SK-N-SH (cell line): ENCODE data around the gene ZDHHC14. TPM values are rescaled to one million over a fixed set of nuclear protein-coding genes. Genes with fewer than 3 reads are reported as not detected.
A peak's percentile ranks its signal among the peaks of the same experiment; 100 is the strongest.

Experiments used
- CTCF ChIA-PET: fragments of 300-600, 350-600 bp; formaldehyde crosslinking; extraction: SDS; loops from one replicate; lab custom pipeline; 2021; lab: Yijun Ruan, JAX
- POLR2A ChIA-PET: fragments of 350-600 bp; sonication (Branson Sonifier 250); formaldehyde crosslinking; extraction: SDS; loops from one replicate; lab custom pipeline; 2020; ENCODE audit warnings: antibody characterized with exemption, inconsistent platforms; lab: Yijun Ruan, JAX
- DNase-seq: peaks from one replicate; pipeline ENCODE4 v3.0.0; 2012
- H2AFZ ChIP-seq: fragments of 200-600 bp; sonication (generic); 2 replicates; pipeline ENCODE4 v1.8.1; 2016; ENCODE audit warnings: antibody characterized with exemption, mild to moderate bottlenecking, low read depth
- H3F3A ChIP-seq: fragments of 200-600 bp; sonication (generic); replicated peaks from 2 replicates; pipeline ENCODE3; 2016; ENCODE audit warnings: antibody characterized with exemption, mild to moderate bottlenecking; ENCODE audit not compliant: insufficient read depth
- H3K27ac ChIP-seq, 2 experiments: fragments of 200-500 bp in 1 of 2; fragments of 200-600 bp in 1 of 2; sonication (Bioruptor generic) in 1 of 2; sonication (generic), shearing (Covaris generic) in 1 of 2; 2 replicates each; pipeline versions ENCODE4 v1.5.1 to v1.6.1; 2014 to 2016; ENCODE audit warnings: low read depth in 2 of 2, inconsistent platforms in 1 of 2, low read length in 1 of 2, mild to moderate bottlenecking in 1 of 2, mixed read lengths in 1 of 2
- H3K27me3 ChIP-seq: fragments of 200-600 bp; sonication (generic), shearing (Covaris generic); 2 replicates; pipeline ENCODE4 v1.6.1; 2016; ENCODE audit warnings: mixed run types; ENCODE audit not compliant: insufficient read depth
- H3K36me3 ChIP-seq, 2 experiments: fragments of 200-500 bp in 1 of 2; fragments of 200-600 bp in 1 of 2; sonication (Bioruptor generic) in 1 of 2; sonication (generic) in 1 of 2; replicated peaks in 1 of 2; 2 replicates each; pipeline versions ENCODE3 to v1.5.1; 2014 to 2016; ENCODE audit warnings: low read length in 1 of 2, mild to moderate bottlenecking in 1 of 2; ENCODE audit not compliant: insufficient read depth in 2 of 2, control insufficient read depth in 1 of 2
- H3K4me1 ChIP-seq, 2 experiments: fragments of 200-500 bp in 1 of 2; fragments of 200-600 bp in 1 of 2; sonication (Bioruptor generic) in 1 of 2; sonication (generic), shearing (Covaris generic) in 1 of 2; 2 replicates each; pipeline versions ENCODE4 v1.5.1 to v1.6.1; 2014 to 2016; ENCODE audit warnings: low read depth in 1 of 2, low read length in 1 of 2, mixed run types in 1 of 2; ENCODE audit not compliant: insufficient read depth in 2 of 2, control insufficient read depth in 1 of 2
- H3K4me2 ChIP-seq: fragments of 200-600 bp; sonication (generic), shearing (Covaris generic); 2 replicates; pipeline ENCODE4 v1.6.1; 2017; ENCODE audit warnings: mixed run types
- H3K4me3 ChIP-seq, 2 experiments: fragments of 200-500 bp in 1 of 2; fragments of 200-600 bp in 1 of 2; sonication (Bioruptor generic) in 1 of 2; sonication (generic), shearing (Covaris generic) in 1 of 2; 2 replicates each; pipeline versions ENCODE4 v1.5.1 to v1.8.1; 2014 to 2016; ENCODE audit warnings: low read depth in 2 of 2, inconsistent platforms in 1 of 2, low read length in 1 of 2, mild to moderate bottlenecking in 1 of 2, mixed read lengths in 1 of 2, moderate library complexity in 1 of 2
- H3K79me2 ChIP-seq: fragments of 200-600 bp; sonication (generic); 2 replicates; pipeline ENCODE4 v1.8.1; 2017; ENCODE audit warnings: mild to moderate bottlenecking; ENCODE audit not compliant: insufficient read depth
- H3K9ac ChIP-seq: fragments of 200-600 bp; sonication (generic); 2 replicates; pipeline ENCODE4 v1.6.1; 2017; ENCODE audit warnings: mixed run types
- H3K9me2 ChIP-seq: fragments of 200-600 bp; sonication (generic); 2 replicates; pipeline ENCODE4 v1.6.1; 2017; ENCODE audit warnings: mixed run types
- H3K9me3 ChIP-seq: fragments of 200-600 bp; sonication (generic); 2 replicates; pipeline ENCODE4 v1.6.1; 2017; ENCODE audit warnings: mixed run types, mild to moderate bottlenecking, moderate library complexity
- H4K20me1 ChIP-seq: fragments of 200-600 bp; sonication (generic); 2 replicates; pipeline ENCODE4 v1.6.1; 2017; ENCODE audit warnings: mild to moderate bottlenecking, mixed run types; ENCODE audit not compliant: insufficient read depth
- FOSL2 ChIP-seq: IDR thresholded peaks from 2 replicates; pipeline ENCODE4 v1.4.0; 2012; ENCODE audit warnings: low read depth, mild to moderate bottlenecking, moderate library complexity, borderline replicate concordance
- GABPA ChIP-seq: IDR thresholded peaks from 2 replicates; pipeline ENCODE4 v1.4.0; 2012; ENCODE audit warnings: low read depth, mild to moderate bottlenecking
- GATA2 ChIP-seq: sonication (generic); formaldehyde crosslinking; IDR thresholded peaks from 2 replicates; pipeline ENCODE4 v1.5.0; 2020; ENCODE audit warnings: mild to moderate bottlenecking, missing genetic modification reagents
- MEF2A ChIP-seq: IDR thresholded peaks from 2 replicates; pipeline ENCODE4 v1.4.0; 2012; ENCODE audit warnings: low read depth, borderline replicate concordance
- RAD21 ChIP-seq: IDR thresholded peaks from 2 replicates; pipeline ENCODE4 v1.6.1; 2012; ENCODE audit warnings: mild to moderate bottlenecking, low read length
- RXRA ChIP-seq: IDR thresholded peaks from 2 replicates; pipeline ENCODE4 v1.4.0; 2012; ENCODE audit warnings: low read depth, mild to moderate bottlenecking, borderline replicate concordance
- TAF1 ChIP-seq: IDR thresholded peaks from 2 replicates; pipeline ENCODE4 v1.6.1; 2012; ENCODE audit warnings: low read depth, mild to moderate bottlenecking, low read length, moderate library complexity, borderline replicate concordance
- WGBS: methylation state at CpG from one replicate; pipeline ENCODE4 v1.1.6; 2017; ENCODE audit warnings: low lambda C conversion rate; 5-methylcytosine and 5-hydroxymethylcytosine counted together
- polyA plus RNA-seq, 3 experiments: library from polyadenylated mRNA; depleted of rRNA; stranded (reverse); fragments of >200 nt; gene quantifications; 2 replicates each; pipeline ENCODE4 v1.2.3, GENCODE V29; 2012
- TF ChIP-seq, protein P1 (sequence below): IDR thresholded peaks from 2 replicates; pipeline ENCODE4; 2012
- TF ChIP-seq, protein P2 (sequence below): fragments of 150-350 bp; IDR thresholded peaks from 2 replicates; pipeline ENCODE4 v1.6.1; 2016; ENCODE audit warnings: mild to moderate bottlenecking, low read depth, low read length
- TF ChIP-seq, protein P3 (sequence below): IDR thresholded peaks from 2 replicates; pipeline ENCODE4 v1.4.0; 2012; ENCODE audit warnings: low read depth, borderline replicate concordance
- TF ChIP-seq, protein P4 (sequence below): IDR thresholded peaks from 2 replicates; pipeline ENCODE4 v1.6.1; 2012; ENCODE audit warnings: mild to moderate bottlenecking, low read depth, low read length, moderate library complexity
- TF ChIP-seq, protein P5 (sequence below): fragments of 150-350 bp; IDR thresholded peaks from 2 replicates; pipeline ENCODE4 v1.6.1; 2017; ENCODE audit warnings: antibody characterized with exemption, low read length, low read depth, borderline replicate concordance

ZDHHC14 gene
- polyA plus RNA-seq, 1 of the 3 experiments (the other 2 are of a cell fraction), result 5.4 TPM

DNA sequence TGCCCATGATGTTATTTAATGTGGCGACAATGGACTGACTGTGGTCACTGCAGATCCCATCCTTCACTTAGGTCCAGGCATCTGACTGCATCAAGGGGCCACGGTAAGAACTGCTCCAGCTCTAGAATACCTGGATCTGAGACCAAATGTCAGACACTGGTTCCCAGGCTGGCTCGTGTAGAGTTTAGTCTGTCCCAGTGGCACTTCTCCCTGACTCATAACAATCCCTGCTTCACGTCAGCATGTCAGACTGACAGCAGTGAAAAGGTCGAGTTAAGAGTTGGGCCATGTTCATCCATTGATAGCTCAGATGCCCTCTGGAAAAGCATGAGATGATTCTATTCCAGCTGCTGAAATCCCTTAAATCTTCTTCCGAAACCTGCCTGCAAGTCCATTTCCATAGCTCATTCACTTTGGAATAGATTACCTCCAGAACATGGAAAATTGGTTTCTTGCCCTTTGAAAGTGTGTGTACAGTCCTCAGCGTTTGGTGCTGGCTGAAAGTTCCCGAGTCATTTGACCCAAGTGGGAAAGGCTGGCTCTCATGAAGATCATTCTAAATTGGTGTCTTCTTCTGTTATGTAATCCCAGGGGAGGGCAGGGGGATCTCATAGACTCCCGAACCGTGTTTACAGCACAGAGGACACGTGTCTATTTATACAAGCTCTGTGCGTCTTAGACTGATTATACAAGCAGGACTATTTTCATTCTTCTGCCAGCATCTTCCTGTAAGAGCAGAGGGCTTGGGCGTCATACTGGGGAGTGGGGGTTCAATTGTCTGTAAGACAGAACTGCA, 160.8 kb downstream of the ZDHHC14 start:
- no peak overlapping the region for H3K9ac ChIP-seq
- no peaks in the 10 kb centered on the region for H3F3A ChIP-seq
- H3K27me3 ChIP-seq, result no peaks in the 10 kb centered on the region
- no peak overlapping the region for H3K27ac ChIP-seq
- no peak overlapping the region for H3K4me3 ChIP-seq
- CTCF ChIA-PET, result interaction anchor here (0.6 kb wide), 1 partner anchor 267 kb away, joined by 3 read pairs; no protein-coding TSS in a partner anchor
- WGBS, result 74% methylated on average over 13 of the region's 13 CpGs
- no peaks in the 10 kb centered on the region; a peak in 1 of 4 replicates for H3K4me1 ChIP-seq
- H4K20me1 ChIP-seq, result no peaks in the 10 kb centered on the region
- POLR2A ChIA-PET, result no interaction called here
- H2AFZ ChIP-seq, result no peak overlapping the region
- no peak for DNase-seq
- no peaks in the 10 kb centered on the region for H3K79me2 ChIP-seq
- TF ChIP-seq, protein P1, sequence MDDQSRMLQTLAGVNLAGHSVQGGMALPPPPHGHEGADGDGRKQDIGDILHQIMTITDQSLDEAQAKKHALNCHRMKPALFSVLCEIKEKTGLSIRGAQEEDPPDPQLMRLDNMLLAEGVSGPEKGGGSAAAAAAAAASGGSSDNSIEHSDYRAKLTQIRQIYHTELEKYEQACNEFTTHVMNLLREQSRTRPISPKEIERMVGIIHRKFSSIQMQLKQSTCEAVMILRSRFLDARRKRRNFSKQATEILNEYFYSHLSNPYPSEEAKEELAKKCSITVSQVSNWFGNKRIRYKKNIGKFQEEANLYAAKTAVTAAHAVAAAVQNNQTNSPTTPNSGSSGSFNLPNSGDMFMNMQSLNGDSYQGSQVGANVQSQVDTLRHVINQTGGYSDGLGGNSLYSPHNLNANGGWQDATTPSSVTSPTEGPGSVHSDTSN, result 0 out of 2 replicates have a peak, but pooled peaks have one; percentile 18
- TF ChIP-seq MEF2A, result no peak
- no peaks in the 10 kb centered on the region for H3K9me2 ChIP-seq
- H3K36me3 ChIP-seq, result peaks cover 0 to 5% of the 10 kb centered on the region in 2 experiments
- no peaks in the 10 kb centered on the region for H3K9me3 ChIP-seq
- H3K4me2 ChIP-seq, result no peak overlapping the region

GRCh38 chr6:157542414-157543160, 161.6 kb downstream of the ZDHHC14 start:
- ChIA-PET CTCF (no interaction called here), POLR2A (no interaction called here)
- no peaks in the 10 kb centered on the region for H3K9me3 ChIP-seq
- H3K79me2 ChIP-seq, result no peaks in the 10 kb centered on the region
- no peaks in the 10 kb centered on the region for H4K20me1 ChIP-seq
- H3K27ac ChIP-seq, result no peak overlapping the region
- H2AFZ ChIP-seq, result no peak overlapping the region
- DNase-seq, result no peak
- no peak overlapping the region for H3K4me2 ChIP-seq
- H3K9ac ChIP-seq, result no peak overlapping the region
- H3F3A ChIP-seq, result no peaks in the 10 kb centered on the region
- H3K4me1 ChIP-seq, result no peaks in the 10 kb centered on the region; a peak in 1 of 4 replicates
- H3K4me3 ChIP-seq, result no peak overlapping the region
- H3K27me3 ChIP-seq, result no peaks in the 10 kb centered on the region
- 92% methylated on average over 18 of the region's 21 CpGs for WGBS
- H3K36me3 ChIP-seq, result peaks cover 0 to 5% of the 10 kb centered on the region in 2 experiments
- no peaks in the 10 kb centered on the region for H3K9me2 ChIP-seq
- TF ChIP-seq, protein P1, result no peak
- TF ChIP-seq GATA2 (CRISPR knock-in tag), result no peak
- TF ChIP-seq TAF1, result no peak
- TF ChIP-seq, protein P2, sequence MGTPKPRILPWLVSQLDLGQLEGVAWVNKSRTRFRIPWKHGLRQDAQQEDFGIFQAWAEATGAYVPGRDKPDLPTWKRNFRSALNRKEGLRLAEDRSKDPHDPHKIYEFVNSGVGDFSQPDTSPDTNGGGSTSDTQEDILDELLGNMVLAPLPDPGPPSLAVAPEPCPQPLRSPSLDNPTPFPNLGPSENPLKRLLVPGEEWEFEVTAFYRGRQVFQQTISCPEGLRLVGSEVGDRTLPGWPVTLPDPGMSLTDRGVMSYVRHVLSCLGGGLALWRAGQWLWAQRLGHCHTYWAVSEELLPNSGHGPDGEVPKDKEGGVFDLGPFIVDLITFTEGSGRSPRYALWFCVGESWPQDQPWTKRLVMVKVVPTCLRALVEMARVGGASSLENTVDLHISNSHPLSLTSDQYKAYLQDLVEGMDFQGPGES, result no peak
- TF ChIP-seq, protein P3, sequence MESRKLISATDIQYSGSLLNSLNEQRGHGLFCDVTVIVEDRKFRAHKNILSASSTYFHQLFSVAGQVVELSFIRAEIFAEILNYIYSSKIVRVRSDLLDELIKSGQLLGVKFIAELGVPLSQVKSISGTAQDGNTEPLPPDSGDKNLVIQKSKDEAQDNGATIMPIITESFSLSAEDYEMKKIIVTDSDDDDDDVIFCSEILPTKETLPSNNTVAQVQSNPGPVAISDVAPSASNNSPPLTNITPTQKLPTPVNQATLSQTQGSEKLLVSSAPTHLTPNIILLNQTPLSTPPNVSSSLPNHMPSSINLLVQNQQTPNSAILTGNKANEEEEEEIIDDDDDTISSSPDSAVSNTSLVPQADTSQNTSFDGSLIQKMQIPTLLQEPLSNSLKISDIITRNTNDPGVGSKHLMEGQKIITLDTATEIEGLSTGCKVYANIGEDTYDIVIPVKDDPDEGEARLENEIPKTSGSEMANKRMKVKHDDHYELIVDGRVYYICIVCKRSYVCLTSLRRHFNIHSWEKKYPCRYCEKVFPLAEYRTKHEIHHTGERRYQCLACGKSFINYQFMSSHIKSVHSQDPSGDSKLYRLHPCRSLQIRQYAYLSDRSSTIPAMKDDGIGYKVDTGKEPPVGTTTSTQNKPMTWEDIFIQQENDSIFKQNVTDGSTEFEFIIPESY, result no peak
- TF ChIP-seq, protein P4, sequence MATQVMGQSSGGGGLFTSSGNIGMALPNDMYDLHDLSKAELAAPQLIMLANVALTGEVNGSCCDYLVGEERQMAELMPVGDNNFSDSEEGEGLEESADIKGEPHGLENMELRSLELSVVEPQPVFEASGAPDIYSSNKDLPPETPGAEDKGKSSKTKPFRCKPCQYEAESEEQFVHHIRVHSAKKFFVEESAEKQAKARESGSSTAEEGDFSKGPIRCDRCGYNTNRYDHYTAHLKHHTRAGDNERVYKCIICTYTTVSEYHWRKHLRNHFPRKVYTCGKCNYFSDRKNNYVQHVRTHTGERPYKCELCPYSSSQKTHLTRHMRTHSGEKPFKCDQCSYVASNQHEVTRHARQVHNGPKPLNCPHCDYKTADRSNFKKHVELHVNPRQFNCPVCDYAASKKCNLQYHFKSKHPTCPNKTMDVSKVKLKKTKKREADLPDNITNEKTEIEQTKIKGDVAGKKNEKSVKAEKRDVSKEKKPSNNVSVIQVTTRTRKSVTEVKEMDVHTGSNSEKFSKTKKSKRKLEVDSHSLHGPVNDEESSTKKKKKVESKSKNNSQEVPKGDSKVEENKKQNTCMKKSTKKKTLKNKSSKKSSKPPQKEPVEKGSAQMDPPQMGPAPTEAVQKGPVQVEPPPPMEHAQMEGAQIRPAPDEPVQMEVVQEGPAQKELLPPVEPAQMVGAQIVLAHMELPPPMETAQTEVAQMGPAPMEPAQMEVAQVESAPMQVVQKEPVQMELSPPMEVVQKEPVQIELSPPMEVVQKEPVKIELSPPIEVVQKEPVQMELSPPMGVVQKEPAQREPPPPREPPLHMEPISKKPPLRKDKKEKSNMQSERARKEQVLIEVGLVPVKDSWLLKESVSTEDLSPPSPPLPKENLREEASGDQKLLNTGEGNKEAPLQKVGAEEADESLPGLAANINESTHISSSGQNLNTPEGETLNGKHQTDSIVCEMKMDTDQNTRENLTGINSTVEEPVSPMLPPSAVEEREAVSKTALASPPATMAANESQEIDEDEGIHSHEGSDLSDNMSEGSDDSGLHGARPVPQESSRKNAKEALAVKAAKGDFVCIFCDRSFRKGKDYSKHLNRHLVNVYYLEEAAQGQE, result no peak
- TF ChIP-seq, protein P5, sequence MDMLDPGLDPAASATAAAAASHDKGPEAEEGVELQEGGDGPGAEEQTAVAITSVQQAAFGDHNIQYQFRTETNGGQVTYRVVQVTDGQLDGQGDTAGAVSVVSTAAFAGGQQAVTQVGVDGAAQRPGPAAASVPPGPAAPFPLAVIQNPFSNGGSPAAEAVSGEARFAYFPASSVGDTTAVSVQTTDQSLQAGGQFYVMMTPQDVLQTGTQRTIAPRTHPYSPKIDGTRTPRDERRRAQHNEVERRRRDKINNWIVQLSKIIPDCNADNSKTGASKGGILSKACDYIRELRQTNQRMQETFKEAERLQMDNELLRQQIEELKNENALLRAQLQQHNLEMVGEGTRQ, result no peak
- no peak for TF ChIP-seq RXRA
- no peak for TF ChIP-seq FOSL2
- no peak for TF ChIP-seq GABPA
- TF ChIP-seq RAD21, result no peak
